Smooth muscle cell (in vitro differentiated cells): ENCODE results near the gene TEC. TPM values are rescaled to one million over a fixed set of nuclear protein-coding genes. Genes with fewer than 3 reads are reported as not detected.
"Not testable (repeated sequence)": the region's sequence is repeated elsewhere in the genome, so short reads cannot be mapped to it uniquely, and the experiment has no call there.

Experiments
- DNase-seq: peaks from one replicate; lab custom pipeline; 2025; ENCODE audit not compliant: unreplicated experiment; lab: John Stamatoyannopoulos, UW
- H2AFZ ChIP-seq: fragments of 200-600 bp; sonication (generic); 2 replicates; pipeline ENCODE4 v1.6.0; 2016; ENCODE audit warnings: antibody characterized with exemption, low read depth, mild to moderate bottlenecking
- H3F3A ChIP-seq: fragments of 200-600 bp; sonication (generic); 2 replicates; pipeline ENCODE4 v1.6.0; 2017; ENCODE audit warnings: antibody characterized with exemption, low read depth
- H3K27ac ChIP-seq: fragments of 200-600 bp; sonication (generic); 2 replicates; pipeline ENCODE4 v1.5.1; 2016; ENCODE audit warnings: low read depth, mild to moderate bottlenecking
- H3K27me3 ChIP-seq: fragments of 200-600 bp; sonication (generic); 2 replicates; pipeline ENCODE4 v1.6.1; 2016; ENCODE audit warnings: low read depth, mild to moderate bottlenecking
- H3K36me3 ChIP-seq: fragments of 200-600 bp; sonication (generic); 2 replicates; pipeline ENCODE4 v1.5.1; 2016; ENCODE audit warnings: low read depth
- H3K4me1 ChIP-seq: fragments of 200-600 bp; sonication (generic); 2 replicates; pipeline ENCODE4 v1.5.1; 2016; ENCODE audit warnings: low read depth
- H3K4me2 ChIP-seq: fragments of 200-600 bp; sonication (generic); 2 replicates; pipeline ENCODE4 v1.6.0; 2016; ENCODE audit warnings: mild to moderate bottlenecking
- H3K4me3 ChIP-seq: fragments of 200-600 bp; sonication (generic); 2 replicates; pipeline ENCODE4 v1.5.1; 2016; ENCODE audit warnings: mild to moderate bottlenecking
- H3K79me2 ChIP-seq: fragments of 200-600 bp; sonication (generic); 2 replicates; pipeline ENCODE4 v1.6.0; 2016; ENCODE audit warnings: low read depth, mild to moderate bottlenecking
- H3K9ac ChIP-seq: fragments of 200-600 bp; sonication (generic); 2 replicates; pipeline ENCODE4 v1.6.0; 2016; ENCODE audit warnings: low read depth
- H3K9me3 ChIP-seq: fragments of 200-600 bp; sonication (generic); replicated peaks from 2 replicates; pipeline ENCODE4 v1.5.1; 2016; ENCODE audit warnings: low read depth
- H4K20me1 ChIP-seq: fragments of 200-600 bp; sonication (generic); 2 replicates; pipeline ENCODE4 v1.6.0; 2016; ENCODE audit warnings: low read depth
- CTCF ChIP-seq: fragments of 200-600 bp; sonication (generic); IDR thresholded peaks from 2 replicates; pipeline ENCODE4 v1.5.1; 2017; ENCODE audit warnings: borderline replicate concordance, mild to moderate bottlenecking, antibody characterized with exemption; ENCODE audit not compliant: insufficient read depth, poor library complexity, severe bottlenecking
- WGBS: methylation state at CpG from one replicate; pipeline ENCODE4 v1.1.7; 2016; ENCODE audit warnings: low lambda C conversion rate; 5-methylcytosine and 5-hydroxymethylcytosine counted together
- polyA plus RNA-seq: library from polyadenylated mRNA; unstranded; fragments of >200 nt; fragmentation: Nextera tagmentation; extraction: Ambion mirVana; gene quantifications from 2 replicates; pipeline ENCODE4 v1.2.1, GENCODE V29; 2016
- total RNA-seq: library from RNA; depleted of rRNA; stranded (reverse); fragments of >200 nt; gene quantifications from 2 replicates; pipeline ENCODE4 v1.2.3, GENCODE V29; 2014

The TEC gene
- total and polyA plus RNA-seq, 2 experiments from 2014 or later: 0.14 to 1.8 TPM

GRCh38 chr4:48222491-48222890 is 47.1 kb downstream of the TEC start:
- TF ChIP-seq CTCF: no peak
- no peak overlapping the region for H3K4me3 ChIP-seq
- H2AFZ ChIP-seq: no peak overlapping the region
- H3K36me3 ChIP-seq: no peaks in the 10 kb centered on the region
- H3K9me3 ChIP-seq: no peaks in the 10 kb centered on the region
- no peaks in the 10 kb centered on the region for H3K27me3 ChIP-seq
- no peaks in the 10 kb centered on the region for H3K79me2 ChIP-seq
- no peak overlapping the region for H3K27ac ChIP-seq
- no peak overlapping the region for H3K4me2 ChIP-seq
- H4K20me1 ChIP-seq: no peaks in the 10 kb centered on the region
- DNase-seq: no peak
- H3K4me1 ChIP-seq: no peaks in the 10 kb centered on the region
- WGBS: 96% methylated on average over 2 of the region's 2 CpGs
- no peaks in the 10 kb centered on the region for H3F3A ChIP-seq
- no peak overlapping the region for H3K9ac ChIP-seq

GRCh38 chr4:48219430-48219829 is 50.2 kb downstream of the TEC start:
- not testable (repeated sequence) for H3F3A ChIP-seq, H3K4me1 ChIP-seq, H2AFZ ChIP-seq, H3K9ac ChIP-seq, H3K36me3 ChIP-seq, H3K9me3 ChIP-seq, H3K4me2 ChIP-seq, H3K79me2 ChIP-seq, H3K27ac ChIP-seq, H3K27me3 ChIP-seq, H3K4me3 ChIP-seq, H4K20me1 ChIP-seq, DNase-seq
- WGBS: 86% methylated on average over 8 of the region's 8 CpGs

- H2AFZ ChIP-seq: no peak overlapping the region
- no peak for TF ChIP-seq CTCF
- no peaks in the 10 kb centered on the region for H4K20me1 ChIP-seq
- no peaks in the 10 kb centered on the region for H3K9me3 ChIP-seq
- H3K36me3 ChIP-seq: no peaks in the 10 kb centered on the region
- no peak overlapping the region for H3K27ac ChIP-seq
- H3K4me1 ChIP-seq: no peaks in the 10 kb centered on the region
- 100% methylated on average over 1 of the region's 1 CpG for WGBS
- H3K9ac ChIP-seq: no peak overlapping the region
- no peaks in the 10 kb centered on the region for H3K79me2 ChIP-seq
- DNase-seq: no peak
- H3K4me3 ChIP-seq: no peak overlapping the region
- no peaks in the 10 kb centered on the region for H3F3A ChIP-seq
- no peak overlapping the region for H3K4me2 ChIP-seq
- no peaks in the 10 kb centered on the region for H3K27me3 ChIP-seq
Observed at GRCh38 chr4:48216563-48216962, 53.1 kb downstream of the TEC start.

GRCh38 chr4:48215977-48216376 is 53.7 kb downstream of the TEC start:
- Histone ChIP-seq H3K9me3 (no peaks in the 10 kb centered on the region), H3K36me3 (no peaks in the 10 kb centered on the region), H3K27me3 (no peaks in the 10 kb centered on the region), H3K4me2 (no peak overlapping the region), H3K4me1 (no peaks in the 10 kb centered on the region), H2AFZ (no peak overlapping the region), H3K4me3 (no peak overlapping the region), H3K9ac (no peak overlapping the region), H3F3A (no peaks in the 10 kb centered on the region), H3K79me2 (no peaks in the 10 kb centered on the region), H3K27ac (no peak overlapping the region), H4K20me1 (no peaks in the 10 kb centered on the region)
- no peak for DNase-seq
- 93% methylated on average over 1 of the region's 1 CpG for WGBS
- TF ChIP-seq CTCF: no peak
